Inferior parietal cortex (tissue), 1 donor: ENCODE measurements around the gene ZNF385B.
A peak's percentile ranks its signal among the peaks of the same experiment; 100 is the strongest.

Experiments used
- DNase-seq: peaks from one replicate; pipeline ENCODE4 v3.0.0-alpha.2; 2016; ENCODE audit errors: extremely low spot score

The ZNF385B gene

DNA sequence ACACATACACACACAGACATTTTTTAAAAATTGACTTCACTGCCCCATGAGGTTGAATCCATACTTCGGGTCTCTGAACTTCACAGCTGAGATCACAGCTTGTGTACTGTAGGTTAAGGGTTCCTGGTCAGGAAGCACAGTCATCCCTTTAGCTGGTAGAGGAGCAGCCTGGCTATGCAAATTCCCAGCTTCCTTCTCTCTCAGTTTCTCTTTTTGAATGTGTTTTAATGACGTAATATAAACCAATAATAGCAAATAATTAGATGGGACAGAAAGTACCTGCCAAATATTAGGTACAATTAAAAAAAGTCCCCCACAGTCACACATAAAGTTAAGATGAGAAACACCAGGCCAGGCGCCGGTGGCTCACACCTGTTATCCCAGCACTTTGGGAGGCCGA is 178.7 kb downstream of the ZNF385B start:
- DNase-seq = no peak

DNA sequence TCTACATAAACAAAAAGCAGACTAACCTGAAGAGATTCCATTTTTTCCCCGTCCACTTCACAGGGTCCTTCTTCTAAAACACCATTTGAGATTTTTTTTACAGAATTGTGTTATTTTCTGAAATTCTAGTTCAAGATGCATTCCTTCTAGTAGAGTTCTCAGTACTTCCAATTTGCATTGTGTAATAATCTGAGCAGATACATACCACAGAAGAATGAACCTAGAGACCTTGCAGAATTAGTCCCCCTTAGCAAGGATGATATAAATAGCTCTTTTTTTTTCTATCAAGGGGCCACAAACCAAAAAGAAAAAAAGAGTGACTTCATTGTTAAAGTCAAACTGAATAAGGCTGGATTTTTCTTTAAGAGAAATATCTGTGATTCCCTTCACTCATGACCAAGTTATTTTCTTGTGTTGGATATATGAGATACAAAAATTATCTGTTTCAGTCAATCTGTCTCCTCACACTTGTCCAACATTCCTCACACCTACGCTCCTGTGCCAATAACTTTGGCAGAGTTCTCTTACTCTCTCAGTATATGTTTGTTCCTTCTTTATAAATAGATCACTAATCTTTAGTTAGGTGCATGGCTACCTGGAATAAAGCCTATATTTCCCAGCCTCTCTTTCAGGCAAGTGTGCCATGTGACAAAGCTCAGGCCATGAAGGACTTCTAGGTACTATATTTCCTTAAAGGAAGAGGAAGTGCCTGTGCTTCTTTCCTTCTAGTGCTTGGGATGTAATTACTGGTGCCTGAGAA is 183.5 kb downstream of the ZNF385B start:
- peak; percentile 45 for DNase-seq

DNA sequence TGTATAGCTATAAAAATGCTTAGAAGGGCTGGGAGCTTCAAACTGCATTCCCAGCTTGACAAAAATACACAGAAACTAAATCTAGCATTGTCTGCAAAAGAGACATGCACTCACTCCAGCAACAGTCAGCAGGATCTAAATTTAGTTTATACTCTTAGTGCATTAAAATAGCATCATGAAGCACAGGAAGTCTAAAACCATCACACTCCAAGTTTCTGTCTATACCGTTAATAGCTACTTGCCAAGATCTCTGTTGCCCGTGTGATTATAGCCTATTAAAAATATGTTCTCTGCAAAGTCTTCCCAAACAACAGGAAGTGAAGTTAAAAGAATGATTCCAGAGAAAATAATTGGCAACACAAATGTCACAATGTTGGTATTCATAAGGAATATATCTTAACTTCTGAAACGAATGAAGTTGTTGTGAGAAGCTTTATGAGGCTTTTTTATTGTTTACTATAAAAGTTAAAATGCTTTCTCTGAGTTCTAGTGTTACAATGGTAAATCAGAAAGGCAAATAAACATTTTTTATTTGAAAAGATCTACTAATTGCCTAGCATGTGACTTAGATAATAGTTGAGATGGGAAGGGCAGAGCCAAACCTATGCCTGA is 184.2 kb downstream of the ZNF385B start:
- DNase-seq = peak; percentile 58

DNA sequence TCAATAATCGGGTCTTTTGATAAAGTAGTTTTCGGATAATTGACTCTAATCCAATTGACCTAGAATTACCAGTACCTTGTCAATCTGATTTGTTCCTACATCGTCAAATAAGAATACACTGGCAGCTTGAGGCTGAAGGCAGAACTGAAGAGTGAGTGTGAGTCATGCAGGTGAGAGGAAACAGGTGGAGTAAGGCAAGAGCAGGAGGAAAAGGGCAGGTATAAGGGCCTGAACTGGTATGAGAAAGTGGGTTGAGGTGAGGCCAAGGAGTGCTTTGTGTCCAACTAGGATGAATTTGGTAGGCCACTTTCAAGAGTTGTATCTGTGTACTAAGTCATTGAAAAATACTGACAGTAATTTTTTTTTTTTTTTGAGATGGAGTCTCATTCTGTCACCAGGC is 186.0 kb downstream of the ZNF385B start:
- no peak for DNase-seq

DNA sequence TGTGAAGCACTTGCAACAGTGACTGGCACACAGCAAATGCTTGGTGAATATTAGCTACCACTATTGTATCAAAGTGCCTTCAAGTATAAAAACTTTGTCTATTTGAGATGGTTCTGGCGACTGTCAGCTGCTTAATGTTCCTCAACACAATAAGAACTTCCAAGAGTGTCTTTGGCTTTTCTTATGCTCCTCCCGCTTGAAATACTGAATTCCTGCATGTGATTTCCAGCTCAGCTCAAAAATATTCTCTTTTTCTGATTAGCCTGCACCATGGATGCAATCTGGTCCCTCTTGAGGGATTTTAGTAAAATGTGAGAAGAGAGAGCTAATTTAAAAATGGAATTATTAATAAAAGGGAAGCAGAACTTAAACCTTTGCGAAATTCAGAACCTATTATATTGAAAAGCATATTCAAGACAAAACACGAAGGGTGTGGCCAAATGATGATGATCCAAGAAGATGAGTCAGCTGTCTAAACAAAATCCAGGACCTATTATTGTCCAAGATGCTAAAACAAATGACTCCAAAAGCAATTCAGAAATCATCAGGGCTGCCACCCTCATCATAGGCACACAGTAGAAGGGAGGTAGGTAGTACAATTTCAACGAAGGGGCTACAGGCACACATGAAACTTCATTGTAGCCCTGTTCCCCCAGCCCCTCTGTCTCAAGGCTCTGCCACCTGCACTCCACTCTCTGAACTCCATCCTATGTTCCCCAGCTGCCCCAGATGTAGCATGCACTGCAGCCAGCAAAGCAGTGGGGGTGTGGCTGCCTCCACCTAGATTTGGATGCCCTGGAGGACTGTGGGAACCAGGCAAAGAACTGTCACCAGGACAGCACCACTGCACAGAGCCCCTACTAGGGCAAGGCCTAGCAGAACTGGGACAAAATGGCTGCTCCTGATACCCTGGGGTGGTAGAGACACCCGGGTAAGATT is 190.1 kb downstream of the ZNF385B start:
- no peak for DNase-seq

DNA sequence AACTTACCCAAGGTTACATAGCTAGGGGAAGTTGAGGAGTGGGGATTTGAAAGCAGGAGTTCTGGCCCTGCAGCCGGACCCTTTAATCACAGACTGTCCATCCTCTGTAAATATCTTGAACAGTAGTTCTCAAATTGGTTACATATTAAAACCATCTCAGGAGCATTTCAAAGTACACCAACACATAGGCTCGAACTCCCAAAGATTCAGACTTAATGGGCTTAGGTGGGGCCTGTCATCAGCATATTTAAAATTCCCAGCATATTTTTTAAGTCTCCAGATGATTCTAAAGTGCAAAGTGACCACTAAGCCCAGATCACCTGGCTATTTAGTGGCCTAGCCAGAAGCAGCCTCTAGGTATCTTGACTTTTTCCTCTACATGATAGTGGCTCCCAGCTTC is 192.2 kb downstream of the ZNF385B start:
- DNase-seq = no peak

DNA sequence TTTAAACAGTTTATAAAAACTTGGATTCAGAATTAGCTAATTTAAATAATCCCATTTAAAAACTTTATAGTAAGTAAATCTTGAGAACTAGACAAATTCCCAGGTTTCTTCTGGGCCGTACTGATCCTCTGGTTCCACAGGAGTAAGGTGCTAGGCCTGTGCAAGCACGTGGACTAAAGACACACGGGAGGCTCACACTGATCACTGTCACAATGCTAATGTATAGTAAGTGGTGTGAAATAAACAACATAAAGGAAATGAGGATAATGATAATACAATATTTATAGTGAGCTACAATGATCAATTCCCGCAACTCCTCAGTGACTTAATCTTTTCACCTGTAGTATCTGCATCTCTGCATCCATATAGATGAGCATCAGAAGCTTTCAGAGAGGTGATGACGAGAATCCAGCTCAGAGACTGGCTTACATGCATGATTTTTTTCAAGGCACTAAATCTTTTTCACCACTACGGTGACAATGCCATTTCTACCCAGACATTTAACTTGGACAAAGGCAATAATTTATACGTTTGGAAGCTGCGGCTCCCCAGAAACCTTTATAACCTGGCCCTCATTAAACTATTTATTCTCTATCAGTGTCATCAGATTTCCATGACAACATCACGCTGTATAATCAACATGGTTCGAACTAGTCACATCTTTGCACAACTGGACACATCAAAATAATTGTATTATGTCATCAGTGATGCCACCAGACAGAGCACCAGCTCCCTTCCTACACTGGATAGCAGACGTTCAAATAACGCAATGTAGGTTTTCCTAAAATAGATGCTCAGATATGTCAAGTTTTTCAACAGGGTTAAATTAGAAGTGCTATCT is 196.2 kb downstream of the ZNF385B start:
- DNase-seq = no peak

DNA sequence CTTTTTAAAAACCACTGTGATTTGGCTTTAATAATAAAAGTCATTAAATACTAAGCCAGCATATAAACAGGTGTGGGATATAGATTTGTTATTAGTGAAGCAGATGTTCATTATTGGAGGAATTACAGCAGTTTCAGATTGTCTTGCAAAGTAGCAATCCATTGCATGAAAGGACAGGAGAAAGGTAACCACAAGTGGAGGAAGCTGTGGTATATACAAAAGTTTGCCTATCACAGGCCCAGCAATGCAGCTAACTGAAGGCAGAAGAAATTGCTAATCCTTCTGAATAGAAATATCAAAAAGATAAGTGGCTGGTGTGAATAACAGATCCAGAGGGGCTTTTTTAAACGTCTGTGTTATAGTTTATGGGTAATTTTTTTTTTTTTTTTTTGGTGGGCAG is 199.4 kb downstream of the ZNF385B start:
- DNase-seq = no peak

DNA sequence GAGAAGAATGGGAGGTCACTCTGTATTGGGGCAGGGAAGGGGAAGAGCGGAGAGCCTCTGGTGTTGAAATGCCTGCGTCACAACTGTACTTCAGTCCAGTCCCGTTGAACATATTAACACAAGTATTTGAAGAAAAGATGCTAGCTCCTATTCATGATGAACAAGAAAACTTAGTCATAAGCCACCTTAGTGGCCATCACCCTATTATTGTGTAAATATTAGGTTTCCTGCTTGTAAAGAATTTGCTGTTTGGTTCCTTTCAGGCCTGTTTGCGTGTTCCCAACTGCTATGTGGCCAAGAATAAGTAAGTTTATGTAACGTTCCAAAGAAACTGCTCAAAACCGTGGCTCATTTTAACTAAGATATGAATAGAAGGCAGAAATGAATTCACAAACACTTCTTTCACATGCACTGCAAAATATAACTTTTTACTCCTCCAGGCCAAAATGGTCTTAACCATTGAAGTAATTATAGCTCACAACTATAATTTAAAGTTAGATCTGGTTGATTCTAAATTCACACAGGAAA is 204.3 kb downstream of the ZNF385B start:
- peak; percentile 19 for DNase-seq

DNA sequence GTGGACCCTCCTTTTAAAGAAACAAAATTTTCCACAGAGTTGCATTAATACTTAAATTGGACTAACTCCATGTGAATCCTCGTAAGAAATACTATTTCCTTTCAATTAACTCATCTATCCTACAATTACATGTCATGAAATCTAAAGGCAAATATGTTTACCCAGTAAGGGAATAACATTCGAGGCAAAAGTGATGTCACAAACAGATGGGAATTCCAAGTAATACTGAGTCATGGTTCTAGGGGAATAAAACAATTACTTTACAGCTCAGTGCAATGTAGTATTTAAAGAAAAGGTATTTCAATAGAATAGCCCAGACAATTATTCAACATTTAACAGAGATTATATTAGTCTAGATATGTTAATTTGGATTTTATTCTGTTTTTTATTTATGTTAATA is 205.8 kb downstream of the ZNF385B start:
- no peak for DNase-seq

DNA sequence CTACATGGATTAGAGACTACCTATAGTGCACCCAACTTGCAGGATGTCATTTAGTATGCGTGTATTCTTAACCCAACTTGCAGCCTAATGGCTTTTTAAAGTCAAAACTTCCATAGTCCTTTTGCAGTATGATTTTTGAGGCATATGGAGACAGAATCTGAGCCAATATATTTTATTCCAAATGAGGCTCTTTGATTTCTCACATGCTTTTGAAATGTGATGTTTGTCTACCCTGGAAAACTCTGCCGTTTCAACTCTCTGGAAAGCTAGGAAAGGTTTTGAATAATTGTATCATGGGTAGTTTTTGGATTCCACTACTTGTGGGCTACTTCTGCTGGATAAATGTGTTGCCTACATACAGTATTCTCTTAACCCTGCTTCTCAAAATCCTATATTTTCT is 206.6 kb downstream of the ZNF385B start:
- no peak for DNase-seq

DNA sequence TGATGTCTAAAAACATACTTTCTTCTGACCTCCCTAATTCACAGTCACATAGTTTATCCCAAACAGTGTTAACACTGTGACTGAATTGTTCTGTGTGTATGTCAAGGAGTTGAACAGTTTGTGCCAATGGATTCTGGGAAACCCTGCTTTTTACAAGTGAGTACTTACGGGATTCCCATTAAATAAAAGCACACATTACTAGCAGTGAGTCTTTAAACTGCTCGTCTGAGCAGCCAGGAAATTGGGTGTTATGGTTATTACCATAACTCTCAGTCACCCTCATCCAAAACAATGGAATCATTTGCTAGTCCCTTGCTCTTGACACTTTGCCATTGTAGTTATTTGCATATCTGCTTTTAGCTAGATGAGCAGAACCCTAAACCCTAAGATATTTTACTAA is 209.1 kb downstream of the ZNF385B start:
- DNase-seq = no peak

DNA sequence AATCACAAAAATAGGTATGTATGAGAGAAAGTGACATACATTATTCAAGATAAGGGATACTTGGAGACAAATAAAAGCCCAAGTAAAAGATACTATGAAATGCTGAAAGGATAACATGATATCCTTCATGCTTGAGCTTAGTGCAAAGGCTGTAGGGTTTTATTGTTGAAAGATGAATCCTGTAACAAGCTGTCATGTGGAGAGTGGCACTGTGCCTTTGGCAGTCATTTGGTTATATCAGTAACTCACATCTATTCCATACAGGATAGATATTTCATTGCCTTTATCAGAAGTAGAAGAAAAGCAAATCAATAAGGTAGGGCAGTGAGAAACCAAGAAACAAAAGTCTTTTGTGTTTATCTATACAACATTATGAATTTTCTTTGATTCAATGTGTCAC is 211.0 kb downstream of the ZNF385B start:
- DNase-seq = no peak

DNA sequence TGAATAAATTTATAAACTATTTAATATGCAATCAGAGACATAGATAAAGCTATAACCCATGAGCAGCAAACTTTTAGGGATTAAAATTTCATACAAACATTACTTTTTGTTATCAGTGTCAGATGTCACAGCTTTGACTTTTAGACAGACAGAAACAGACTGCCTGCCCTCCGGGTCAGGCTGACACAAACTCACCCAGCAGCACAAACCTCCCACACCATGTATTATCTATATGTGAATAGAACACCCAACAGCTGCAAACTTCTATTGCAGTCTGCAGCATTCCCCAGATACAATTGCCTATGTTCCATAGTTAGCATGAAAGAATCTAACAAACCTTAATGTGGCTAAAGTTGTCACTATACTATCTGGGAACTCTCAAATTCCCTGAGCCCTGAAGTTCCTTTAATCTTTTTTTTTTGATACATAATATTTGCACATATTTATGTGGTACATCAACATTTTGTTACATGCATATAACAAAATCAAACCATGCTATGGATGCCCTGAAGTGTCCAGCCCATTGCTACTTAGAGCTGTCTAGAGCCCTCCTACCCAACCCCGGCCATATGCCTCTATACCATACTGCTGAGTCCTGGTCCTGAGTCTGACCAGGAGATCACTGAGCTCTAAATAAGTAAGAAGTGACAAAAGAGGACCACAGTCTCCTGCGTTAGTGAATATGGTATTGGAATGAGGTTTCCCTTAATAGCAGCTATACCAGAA is 214.4 kb downstream of the ZNF385B start:
- DNase-seq = no peak

DNA sequence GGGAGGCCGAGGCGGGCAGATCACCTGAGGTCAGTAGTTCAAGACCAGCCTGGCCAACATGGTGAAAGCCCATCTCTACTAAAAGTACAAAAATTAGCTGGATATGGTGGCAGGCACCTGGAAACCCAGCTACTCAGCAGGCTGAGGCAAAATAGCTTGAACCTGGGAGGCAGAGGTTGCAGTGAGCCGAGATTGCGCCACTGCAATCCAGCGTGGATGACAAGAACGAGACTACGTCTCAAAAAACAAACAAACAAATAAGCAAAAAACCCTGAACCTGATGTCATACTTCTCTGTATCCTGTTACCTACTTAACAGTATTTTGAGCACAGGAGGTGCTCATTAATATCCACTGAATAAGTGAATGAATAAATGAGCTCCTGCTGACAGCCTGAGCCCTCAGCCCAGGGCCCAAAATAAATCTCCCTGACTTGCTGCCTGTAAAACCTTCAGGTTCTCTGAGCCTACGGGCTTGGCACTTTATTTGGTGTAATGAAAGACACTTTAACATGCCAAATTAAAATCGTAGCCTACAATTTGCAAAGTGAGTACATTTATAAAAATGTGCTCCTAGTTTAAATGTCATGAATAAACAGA is 215.1 kb downstream of the ZNF385B start:
- DNase-seq = no peak

DNA sequence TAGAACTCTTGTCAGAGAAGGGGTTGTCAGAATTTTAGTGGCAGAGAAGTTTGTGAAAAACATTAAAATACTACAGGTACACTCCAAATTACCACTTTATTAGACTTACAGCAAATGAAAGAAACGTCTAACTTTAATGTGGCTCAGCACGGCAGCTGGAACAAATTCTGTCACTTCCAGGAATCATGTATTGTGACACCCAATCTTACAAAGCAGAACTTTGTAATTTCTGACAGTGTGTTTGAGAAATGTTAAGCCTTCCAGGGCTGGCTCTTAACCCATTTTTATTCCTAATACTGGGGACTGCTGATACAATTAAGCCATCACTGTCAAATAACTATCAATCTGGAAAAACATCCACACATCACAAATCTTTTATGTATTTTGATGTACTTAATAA is 216.4 kb downstream of the ZNF385B start:
- no peak for DNase-seq

DNA sequence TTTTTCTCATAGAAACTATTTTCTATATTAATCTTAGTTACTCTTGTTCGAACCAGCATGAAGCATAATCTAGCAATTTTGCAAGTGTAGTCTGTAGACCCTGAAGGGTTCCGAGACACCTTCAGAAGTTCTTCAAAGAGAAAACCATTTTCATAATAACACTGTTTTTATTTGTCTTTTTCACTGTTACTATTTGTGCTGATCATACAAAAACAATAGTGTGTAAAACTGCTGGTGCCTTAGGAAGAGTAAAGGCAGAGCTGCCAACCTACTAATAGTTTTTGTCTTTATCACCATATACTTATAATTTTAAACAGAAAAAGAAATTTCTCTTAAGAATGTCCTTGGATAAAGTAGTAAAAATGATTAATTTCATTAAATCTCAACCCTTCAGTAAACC is 218.9 kb downstream of the ZNF385B start:
- no peak for DNase-seq

DNA sequence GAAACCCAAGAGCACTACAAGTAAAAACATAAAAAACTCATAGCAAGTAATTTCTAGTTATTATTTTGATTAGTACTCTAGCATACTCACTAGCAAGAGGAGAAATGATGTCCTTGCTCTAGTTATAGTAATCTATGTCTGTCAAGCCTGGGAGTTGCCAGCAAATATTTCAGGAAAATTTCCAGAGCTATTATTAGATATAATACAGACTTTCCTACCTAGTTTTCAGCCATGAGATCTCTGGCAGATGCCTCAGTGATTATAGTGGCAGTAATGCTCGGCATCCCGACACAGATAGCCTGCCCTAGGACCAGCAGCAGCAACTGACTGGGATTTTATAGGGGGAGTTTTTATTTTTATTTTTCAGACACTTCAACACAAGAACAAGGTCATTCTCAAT is 224.4 kb downstream of the ZNF385B start:
- DNase-seq = no peak

DNA sequence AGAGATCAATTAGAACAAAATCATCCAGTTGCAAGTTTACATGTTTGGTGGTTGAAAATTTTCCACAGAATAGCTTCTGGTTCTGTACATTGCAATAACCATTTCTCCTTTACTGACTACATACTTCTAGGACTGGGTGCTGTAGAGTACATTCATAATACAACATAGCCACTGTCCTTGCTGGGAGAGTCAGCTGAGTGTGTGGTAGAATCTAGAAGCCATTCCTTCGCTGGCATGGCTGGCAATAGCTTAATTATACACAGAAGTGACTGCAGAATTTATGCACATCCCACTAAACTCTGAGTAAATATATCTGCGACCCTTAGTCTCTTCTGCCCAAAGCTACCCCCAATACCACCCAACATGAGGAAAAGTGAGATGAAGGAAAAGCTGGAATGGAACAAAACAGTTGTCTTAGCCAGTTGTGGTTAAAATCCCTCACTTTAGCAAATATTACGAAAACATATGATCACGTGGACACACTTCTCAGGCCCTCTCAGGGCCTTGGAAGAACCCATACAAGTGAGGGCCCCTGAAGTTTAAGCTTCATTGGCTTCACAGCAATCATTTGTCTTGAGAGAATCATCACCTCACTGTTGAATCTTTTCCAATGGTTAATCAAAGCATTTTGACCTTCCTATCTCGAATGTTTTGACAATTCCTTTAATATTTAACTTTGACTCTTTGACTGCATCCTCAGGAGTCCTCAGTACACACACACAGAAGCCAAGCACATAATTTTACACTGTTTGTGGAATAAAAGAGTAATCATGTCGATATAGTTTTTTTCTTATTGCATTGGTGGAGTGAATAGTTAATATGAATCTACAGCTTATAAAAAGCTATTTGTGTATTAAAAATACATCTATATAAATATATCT is 225.1 kb downstream of the ZNF385B start:
- no peak for DNase-seq
